Measurements from ENCODE around the gene TRPC1. TPM values are rescaled to one million over a fixed set of nuclear protein-coding genes. Genes with fewer than 3 reads are reported as not detected.
A peak's percentile ranks its signal among the peaks of the same experiment; 100 is the strongest.

Gene TRPC1
- polyA plus RNA-seq, 3 donors from 2014 or later = not detected

GRCh38 chr3:142819179-142819578 is 95.3 kb downstream of the TRPC1 start:
- H3K9me3 Mint-ChIP-seq = no peaks in the 10 kb centered on the region
- no peak overlapping the region for H3K27ac Mint-ChIP-seq
- no peak for DNase-seq
- H3K36me3 Mint-ChIP-seq = no peaks in the 10 kb centered on the region
- H3K4me1 Mint-ChIP-seq = no peaks in the 10 kb centered on the region
- H3K27me3 Mint-ChIP-seq (ENCODE audit: low read depth in 3 of 3) = peaks cover 0 to 9% (median 8%) of the 10 kb centered on the region in 3 donors
- no peak overlapping the region for H3K4me3 Mint-ChIP-seq

GRCh38 chr3:142828703-142829305 is 105.0 kb downstream of the TRPC1 start:
- DNase-seq = peak; percentile 0 to 13 (median 7)
- Mint-ChIP-seq H3K9me3 (no peaks in the 10 kb centered on the region), H3K27ac (no peak overlapping the region), H3K27me3 (ENCODE audit: low read depth in 3 of 3) (peaks cover 4 to 17% (median 9%) of the 10 kb centered on the region in 3 donors), H3K36me3 (no peaks in the 10 kb centered on the region), H3K4me3 (no peak overlapping the region), H3K4me1 (no peaks in the 10 kb centered on the region)

- no peak overlapping the region for H3K4me3 Mint-ChIP-seq
- no peaks in the 10 kb centered on the region for H3K9me3 Mint-ChIP-seq
- no peak overlapping the region for H3K27ac Mint-ChIP-seq
- no peak for DNase-seq
- no peaks in the 10 kb centered on the region for H3K4me1 Mint-ChIP-seq
- H3K36me3 Mint-ChIP-seq = no peaks in the 10 kb centered on the region
- peaks cover 0 to 8% (median 0%) of the 10 kb centered on the region in 3 donors for H3K27me3 Mint-ChIP-seq (ENCODE audit: low read depth in 3 of 3)
Observed at GRCh38 chr3:142837526-142837925, 113.7 kb downstream of the TRPC1 start.

DNA sequence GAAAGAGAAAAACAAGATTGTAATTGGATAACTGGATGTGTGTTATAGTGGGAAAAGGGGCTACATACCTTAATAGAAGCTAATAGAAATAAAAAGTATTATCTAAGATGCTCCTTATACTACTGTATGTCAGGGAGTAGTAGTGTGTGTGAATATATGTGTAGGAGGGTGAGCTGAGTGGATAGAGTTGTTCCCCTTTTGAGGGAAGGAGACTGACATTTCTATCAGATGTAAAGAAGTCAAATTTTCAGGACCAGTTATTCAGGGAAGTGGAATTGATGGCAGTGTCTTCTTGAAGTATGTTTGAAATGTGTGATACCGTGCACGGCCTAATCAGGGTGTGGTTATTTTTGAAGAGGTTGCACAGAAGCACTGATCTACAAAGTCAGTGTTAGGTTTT is 116.0 kb downstream of the TRPC1 start:
- Mint-ChIP-seq H3K27ac (no peak overlapping the region), H3K9me3 (no peaks in the 10 kb centered on the region), H3K36me3 (no peaks in the 10 kb centered on the region), H3K4me3 (no peak overlapping the region), H3K27me3 (ENCODE audit: low read depth in 3 of 3) (peaks cover 0 to 12% (median 0%) of the 10 kb centered on the region in 3 donors), H3K4me1 (no peaks in the 10 kb centered on the region)
- DNase-seq = no peak

- Mint-ChIP-seq H3K27ac (no peak overlapping the region), H3K36me3 (no peaks in the 10 kb centered on the region), H3K4me1 (no peaks in the 10 kb centered on the region), H3K27me3 (ENCODE audit: low read depth in 3 of 3) (peaks cover 0 to 3% (median 0%) of the 10 kb centered on the region in 3 donors), H3K9me3 (no peaks in the 10 kb centered on the region), H3K4me3 (no peak overlapping the region)
- no peak for DNase-seq
Observed at GRCh38 chr3:142844339-142844977, 120.6 kb downstream of the TRPC1 start.

GRCh38 chr3:142846779-142847577 is 123.1 kb downstream of the TRPC1 start:
- H3K27ac Mint-ChIP-seq = no peak overlapping the region
- no peaks in the 10 kb centered on the region for H3K4me1 Mint-ChIP-seq
- H3K9me3 Mint-ChIP-seq = no peaks in the 10 kb centered on the region
- H3K27me3 Mint-ChIP-seq (ENCODE audit: low read depth in 3 of 3) = peaks cover 0 to 3% (median 0%) of the 10 kb centered on the region in 3 donors
- no peaks in the 10 kb centered on the region for H3K36me3 Mint-ChIP-seq
- no peak overlapping the region for H3K4me3 Mint-ChIP-seq
- DNase-seq = no peak

DNA sequence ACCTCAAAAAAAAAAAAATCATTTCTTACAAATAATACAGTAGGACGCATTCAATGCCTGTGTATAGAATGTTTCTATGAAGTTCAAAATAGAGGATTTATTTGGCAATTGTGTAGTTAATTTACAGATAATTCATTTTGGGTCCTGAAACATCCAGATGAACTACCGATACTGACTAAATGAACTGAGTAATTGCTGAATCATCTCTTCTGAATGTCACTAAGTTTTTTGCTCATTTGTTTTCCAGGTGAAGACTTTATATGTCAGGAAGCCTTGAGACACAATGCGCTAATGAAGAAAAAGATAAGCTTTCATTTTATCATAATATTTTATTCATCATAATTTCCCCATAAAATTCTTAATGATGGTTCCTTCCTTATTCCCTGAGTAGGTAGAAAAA is 125.3 kb downstream of the TRPC1 start:
- H3K9me3 Mint-ChIP-seq = no peaks in the 10 kb centered on the region
- no peak overlapping the region for H3K27ac Mint-ChIP-seq
- H3K4me1 Mint-ChIP-seq = no peaks in the 10 kb centered on the region
- H3K27me3 Mint-ChIP-seq (ENCODE audit: low read depth in 3 of 3) = peaks cover 0 to 3% (median 0%) of the 10 kb centered on the region in 3 donors
- H3K36me3 Mint-ChIP-seq = no peaks in the 10 kb centered on the region
- DNase-seq = no peak
- no peak overlapping the region for H3K4me3 Mint-ChIP-seq

GRCh38 chr3:142850395-142851023 is 126.7 kb downstream of the TRPC1 start:
- Mint-ChIP-seq H3K9me3 (no peaks in the 10 kb centered on the region), H3K27me3 (ENCODE audit: low read depth in 3 of 3) (peaks cover 0 to 2% (median 0%) of the 10 kb centered on the region in 3 donors)

GRCh38 chr3:142852009-142852408 is 128.2 kb downstream of the TRPC1 start:
- no peaks in the 10 kb centered on the region for H3K9me3 Mint-ChIP-seq
- H3K36me3 Mint-ChIP-seq = no peaks in the 10 kb centered on the region
- DNase-seq = no peak
- peaks cover 0 to 2% (median 0%) of the 10 kb centered on the region in 3 donors for H3K27me3 Mint-ChIP-seq (ENCODE audit: low read depth in 3 of 3)
- H3K4me3 Mint-ChIP-seq = no peak overlapping the region
- no peaks in the 10 kb centered on the region for H3K4me1 Mint-ChIP-seq
- no peak overlapping the region for H3K27ac Mint-ChIP-seq

More at GRCh38 chr3:142850395-142851023, 126.7 kb downstream of the TRPC1 start:
- no peak for DNase-seq
- Mint-ChIP-seq H3K4me1 (no peaks in the 10 kb centered on the region), H3K36me3 (no peaks in the 10 kb centered on the region), H3K4me3 (no peak overlapping the region), H3K27ac (no peak overlapping the region)

DNA sequence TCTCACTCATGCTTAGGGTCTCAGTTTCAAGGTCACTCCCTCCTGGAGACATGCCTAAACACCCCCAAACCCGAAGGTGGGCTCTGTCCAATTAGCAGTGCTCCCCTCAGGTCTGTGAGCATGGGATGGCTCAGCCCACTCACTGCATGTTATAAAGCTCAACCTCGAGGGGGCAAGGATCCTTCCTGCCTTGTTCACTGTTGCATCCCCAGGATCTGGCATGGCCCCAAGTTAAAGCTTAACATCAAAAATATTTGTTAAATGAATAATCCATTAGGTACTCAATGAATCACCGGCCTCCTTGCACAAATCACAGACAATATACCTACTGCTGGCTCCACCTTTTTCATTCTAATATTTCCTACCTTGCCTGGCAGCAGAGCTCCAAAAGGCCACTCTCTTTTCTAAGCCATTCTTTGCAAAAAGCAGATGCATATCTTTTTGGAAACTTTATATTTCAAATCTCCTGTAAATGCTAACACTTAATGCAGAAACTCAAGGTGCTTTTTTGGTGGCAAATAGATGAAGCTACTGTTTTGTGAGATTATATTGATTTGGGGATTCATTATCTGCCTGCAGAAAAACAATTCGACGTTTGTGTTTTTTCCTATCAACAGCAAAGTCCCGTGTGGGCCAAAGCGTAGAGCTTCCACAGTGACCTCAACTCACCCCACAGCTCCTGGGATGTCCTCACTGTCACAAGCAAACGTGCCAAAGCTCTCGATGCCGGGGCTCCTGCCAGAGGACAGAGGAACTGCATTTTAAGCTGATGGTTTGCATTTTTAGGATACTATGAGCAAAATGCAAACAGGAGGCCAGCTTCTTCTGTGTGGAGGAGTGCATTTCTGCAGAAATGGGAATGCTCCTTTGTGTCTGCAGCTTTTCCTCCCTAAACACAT is 129.7 kb downstream of the TRPC1 start:
- H3K27me3 Mint-ChIP-seq (ENCODE audit: low read depth in 3 of 3) = peaks cover 0 to 2% (median 0%) of the 10 kb centered on the region in 3 donors
- no peaks in the 10 kb centered on the region for H3K9me3 Mint-ChIP-seq
- DNase-seq = no peak
- H3K4me3 Mint-ChIP-seq = no peak overlapping the region
- H3K36me3 Mint-ChIP-seq = no peaks in the 10 kb centered on the region
- no peak overlapping the region for H3K27ac Mint-ChIP-seq
- H3K4me1 Mint-ChIP-seq = no peaks in the 10 kb centered on the region

- Mint-ChIP-seq H3K27me3 (ENCODE audit: low read depth in 3 of 3) (peaks cover 4 to 7% (median 5%) of the 10 kb centered on the region in 3 donors), H3K27ac (no peak overlapping the region), H3K9me3 (no peaks in the 10 kb centered on the region), H3K4me3 (no peak overlapping the region), H3K36me3 (no peaks in the 10 kb centered on the region), H3K4me1 (no peaks in the 10 kb centered on the region)
- DNase-seq = no peak
Observed at GRCh38 chr3:142857056-142857455, 133.2 kb downstream of the TRPC1 start.

Data from immature natural killer cell (primary cell).